Panc1 (cell line): ENCODE data around the gene NKD1. TPM values are rescaled to one million over a fixed set of nuclear protein-coding genes. Genes with fewer than 3 reads are reported as not detected.

ENCODE experiments used
- ATAC-seq: fragments of 200-7000 bp; cut with Tn5 transposase; 2 replicates; pipeline ENCODE4 v1.9.1; 2020; ENCODE audit warnings: mild to moderate bottlenecking, moderate library complexity
- BruUV-seq: library from RNA; stranded (reverse); fragments of 400-500 nt; replicated peaks from 2 replicates; lab custom pipeline; 2021; lab: Mats Ljungman, UMichigan
- CTCF ChIA-PET: fragments of 300-600 bp; sonication (Branson Sonifier 250); formaldehyde crosslinking; loops from one replicate; lab custom pipeline; 2022; ENCODE audit warnings: antibody characterized with exemption; lab: Charles Lee
- POLR2A ChIA-PET: fragments of 300-600 bp; sonication (Branson Sonifier 250); formaldehyde crosslinking; loops from one replicate; lab custom pipeline; 2022; ENCODE audit warnings: antibody characterized with exemption; lab: Charles Lee
- DNase-seq: peaks from one replicate; pipeline ENCODE4 v3.0.0-alpha.2; 2010; ENCODE audit warnings: low read depth, low spot score
- H3K27ac ChIP-seq: 2 replicates; pipeline ENCODE4 v1.5.1; 2011; ENCODE audit warnings: mild to moderate bottlenecking, low read length, inconsistent platforms
- H3K27me3 ChIP-seq: fragments of 200-500 bp; sonication (Bioruptor generic); 2 replicates; pipeline ENCODE4 v1.6.0; 2014; ENCODE audit warnings: low read length, inconsistent platforms; ENCODE audit not compliant: control insufficient read depth, insufficient read depth
- H3K36me3 ChIP-seq: fragments of 200-500 bp; sonication (Bioruptor generic); 2 replicates; pipeline ENCODE4 v1.5.1; 2014; ENCODE audit warnings: inconsistent platforms, mild to moderate bottlenecking, low read length, moderate library complexity; ENCODE audit not compliant: control insufficient read depth, insufficient read depth
- H3K4me1 ChIP-seq: 2 replicates; pipeline ENCODE4 v1.5.1; 2011; ENCODE audit warnings: inconsistent platforms, mild to moderate bottlenecking, low read length, moderate library complexity; ENCODE audit not compliant: control insufficient read depth, insufficient read depth
- H3K4me3 ChIP-seq, 2 experiments: 2 replicates each; pipeline ENCODE4 v1.5.1; 2011 to 2012; ENCODE audit warnings: low read depth in 2 of 2, low read length in 2 of 2, mild to moderate bottlenecking in 2 of 2, inconsistent platforms in 1 of 2, moderate library complexity in 1 of 2
- H3K9me3 ChIP-seq: fragments of 200-500 bp; sonication (Bioruptor generic); 2 replicates; pipeline ENCODE4 v1.5.1; 2014; ENCODE audit warnings: low read depth, mild to moderate bottlenecking, inconsistent platforms, low read length, moderate library complexity; ENCODE audit not compliant: control insufficient read depth, insufficient read depth
- POLR2AphosphoS5 ChIP-seq: IDR thresholded peaks from 2 replicates; pipeline ENCODE4 v1.6.1; 2012; ENCODE audit warnings: mild to moderate bottlenecking, low read depth, low read length, moderate library complexity
- SIN3A ChIP-seq: IDR thresholded peaks from 2 replicates; pipeline ENCODE4 v1.6.1; 2012; ENCODE audit warnings: low read depth, mild to moderate bottlenecking, low read length, moderate library complexity, borderline replicate concordance; ENCODE audit not compliant: insufficient read depth
- TCF7L2 ChIP-seq: IDR thresholded peaks from 2 replicates; pipeline ENCODE4 v1.6.1; 2011; ENCODE audit warnings: mild to moderate bottlenecking, low read depth, low read length, inconsistent platforms
- in situ Hi-C: cut with HindIII; loops from 2 replicates; pipeline ENCODE4 v1.10.0; 2016; ENCODE audit warnings: low sequenced_read_pairs, low pct_unique_long_range_greater_than_20kb
- intact Hi-C: fragments of 100-400 bp; cut with micrococcal nuclease; formaldehyde crosslinking; loops from one replicate; pipeline ENCODE4 v1.10.0; 2022; ENCODE audit not compliant: unreplicated experiment
- total RNA-seq: library from RNA; stranded (reverse); gene quantifications from one replicate; pipeline ENCODE4 v1.2.1, GENCODE V29; 2021; ENCODE audit not compliant: unreplicated experiment
- TF ChIP-seq, protein P1 (sequence below), 2 experiments: IDR thresholded peaks; 2 replicates each; pipeline ENCODE4 v1.6.1; 2011 to 2012; ENCODE audit warnings: low read depth in 2 of 2, control low read depth in 1 of 2, low read length in 1 of 2, mild to moderate bottlenecking in 1 of 2, moderate library complexity in 1 of 2; ENCODE audit not compliant: insufficient read depth in 1 of 2
- TF ChIP-seq, protein P2 (sequence below): fragments of 450-650 bp; IDR thresholded peaks from 2 replicates; pipeline ENCODE4 v1.5.1; 2017; ENCODE audit warnings: mild to moderate bottlenecking

Gene NKD1
- total RNA-seq, 1 experiment from 2014 or later: 0.18 TPM

DNA sequence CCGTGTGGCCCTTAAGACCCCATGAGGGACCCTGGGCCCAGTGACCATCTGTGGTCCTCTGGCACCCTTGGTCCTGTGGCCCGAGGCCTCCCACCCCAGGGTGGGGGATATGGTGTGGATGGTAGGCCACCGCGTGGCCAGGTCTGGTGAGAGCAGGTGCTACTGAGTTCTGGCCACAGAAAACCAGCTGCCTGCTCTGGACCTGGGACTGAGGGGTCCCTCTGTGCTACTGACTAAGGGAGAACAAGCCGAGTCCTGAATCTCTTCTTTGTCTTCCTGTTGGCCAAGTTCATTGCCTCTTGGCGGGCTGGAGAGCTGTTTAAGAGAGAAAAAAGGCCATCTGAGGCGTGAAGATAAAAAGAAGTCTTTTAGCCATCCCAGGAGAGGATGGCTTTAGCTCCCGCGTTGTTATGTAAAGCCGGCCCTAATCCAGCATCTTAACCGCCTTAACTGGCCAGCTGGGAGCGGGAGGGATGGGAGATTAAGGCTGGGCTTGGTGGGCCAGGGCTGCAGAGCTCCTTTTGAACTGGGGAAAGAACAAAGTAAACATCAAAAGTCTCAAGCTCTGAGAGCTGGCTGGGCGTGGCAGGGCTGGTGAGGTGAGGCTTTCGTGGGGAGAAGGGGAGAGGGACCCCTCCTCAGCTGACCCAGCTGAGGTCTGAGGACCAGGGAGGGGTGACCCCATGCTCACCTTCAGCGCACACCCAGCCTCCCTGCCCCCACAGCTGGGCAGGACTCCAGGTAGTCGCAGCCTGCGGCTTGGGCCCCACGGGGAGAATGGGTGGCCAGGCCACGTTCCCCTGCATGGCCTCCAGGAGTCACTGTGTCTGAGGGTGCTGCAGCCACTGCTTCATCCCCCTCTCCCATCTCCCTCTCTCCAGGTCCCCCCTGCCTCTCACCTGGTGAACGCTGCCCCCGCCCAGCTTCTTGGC is 62.4 kb downstream of the NKD1 start:
- POLR2A ChIA-PET: no interaction called here

DNA sequence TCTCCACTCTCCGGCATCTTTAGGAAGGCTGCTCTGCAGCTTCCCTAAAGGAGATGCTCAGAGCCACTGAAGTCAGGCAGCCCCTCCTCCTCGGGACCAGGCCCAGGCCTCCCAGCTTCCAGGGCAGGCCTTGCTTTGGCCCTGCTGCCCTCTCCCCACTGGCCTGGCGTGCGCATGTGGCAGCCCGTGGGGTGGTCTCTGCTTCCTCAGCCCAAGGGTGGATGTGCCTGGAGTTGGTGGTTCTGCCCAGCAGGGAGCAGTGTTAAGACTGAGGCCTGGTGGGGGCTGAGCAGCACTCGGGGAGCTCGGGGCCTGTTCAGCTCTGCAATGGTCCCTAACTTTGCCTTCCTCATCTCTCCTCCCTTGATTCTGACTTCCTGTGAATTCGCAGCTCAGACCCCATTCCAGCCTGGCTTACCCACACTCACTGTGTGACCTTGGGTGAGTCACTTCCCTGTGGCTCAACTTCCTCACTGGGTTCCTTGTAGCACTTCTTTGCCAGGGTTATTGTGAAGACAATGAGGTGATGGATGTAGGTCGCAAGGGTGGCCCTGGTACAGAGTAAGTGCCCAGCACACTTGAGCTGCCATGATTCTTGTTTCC is 63.2 kb downstream of the NKD1 start:
- no peak for DNase-seq
- no peak overlapping the region for H3K27ac ChIP-seq
- ATAC-seq: no peak
- H3K9me3 ChIP-seq: no peaks in the 10 kb centered on the region
- TF ChIP-seq, protein P1, sequence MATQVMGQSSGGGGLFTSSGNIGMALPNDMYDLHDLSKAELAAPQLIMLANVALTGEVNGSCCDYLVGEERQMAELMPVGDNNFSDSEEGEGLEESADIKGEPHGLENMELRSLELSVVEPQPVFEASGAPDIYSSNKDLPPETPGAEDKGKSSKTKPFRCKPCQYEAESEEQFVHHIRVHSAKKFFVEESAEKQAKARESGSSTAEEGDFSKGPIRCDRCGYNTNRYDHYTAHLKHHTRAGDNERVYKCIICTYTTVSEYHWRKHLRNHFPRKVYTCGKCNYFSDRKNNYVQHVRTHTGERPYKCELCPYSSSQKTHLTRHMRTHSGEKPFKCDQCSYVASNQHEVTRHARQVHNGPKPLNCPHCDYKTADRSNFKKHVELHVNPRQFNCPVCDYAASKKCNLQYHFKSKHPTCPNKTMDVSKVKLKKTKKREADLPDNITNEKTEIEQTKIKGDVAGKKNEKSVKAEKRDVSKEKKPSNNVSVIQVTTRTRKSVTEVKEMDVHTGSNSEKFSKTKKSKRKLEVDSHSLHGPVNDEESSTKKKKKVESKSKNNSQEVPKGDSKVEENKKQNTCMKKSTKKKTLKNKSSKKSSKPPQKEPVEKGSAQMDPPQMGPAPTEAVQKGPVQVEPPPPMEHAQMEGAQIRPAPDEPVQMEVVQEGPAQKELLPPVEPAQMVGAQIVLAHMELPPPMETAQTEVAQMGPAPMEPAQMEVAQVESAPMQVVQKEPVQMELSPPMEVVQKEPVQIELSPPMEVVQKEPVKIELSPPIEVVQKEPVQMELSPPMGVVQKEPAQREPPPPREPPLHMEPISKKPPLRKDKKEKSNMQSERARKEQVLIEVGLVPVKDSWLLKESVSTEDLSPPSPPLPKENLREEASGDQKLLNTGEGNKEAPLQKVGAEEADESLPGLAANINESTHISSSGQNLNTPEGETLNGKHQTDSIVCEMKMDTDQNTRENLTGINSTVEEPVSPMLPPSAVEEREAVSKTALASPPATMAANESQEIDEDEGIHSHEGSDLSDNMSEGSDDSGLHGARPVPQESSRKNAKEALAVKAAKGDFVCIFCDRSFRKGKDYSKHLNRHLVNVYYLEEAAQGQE (IDR thresholded peaks at IDR 0.05; ENCODE audit: insufficient read depth in 1 of 2, low read depth in 2 of 2, low read length in 1 of 2): no peak
- TF ChIP-seq POLR2AphosphoS5 (no peak), TCF7L2 (no peak), SIN3A (no peak)
- TF ChIP-seq, protein P2, sequence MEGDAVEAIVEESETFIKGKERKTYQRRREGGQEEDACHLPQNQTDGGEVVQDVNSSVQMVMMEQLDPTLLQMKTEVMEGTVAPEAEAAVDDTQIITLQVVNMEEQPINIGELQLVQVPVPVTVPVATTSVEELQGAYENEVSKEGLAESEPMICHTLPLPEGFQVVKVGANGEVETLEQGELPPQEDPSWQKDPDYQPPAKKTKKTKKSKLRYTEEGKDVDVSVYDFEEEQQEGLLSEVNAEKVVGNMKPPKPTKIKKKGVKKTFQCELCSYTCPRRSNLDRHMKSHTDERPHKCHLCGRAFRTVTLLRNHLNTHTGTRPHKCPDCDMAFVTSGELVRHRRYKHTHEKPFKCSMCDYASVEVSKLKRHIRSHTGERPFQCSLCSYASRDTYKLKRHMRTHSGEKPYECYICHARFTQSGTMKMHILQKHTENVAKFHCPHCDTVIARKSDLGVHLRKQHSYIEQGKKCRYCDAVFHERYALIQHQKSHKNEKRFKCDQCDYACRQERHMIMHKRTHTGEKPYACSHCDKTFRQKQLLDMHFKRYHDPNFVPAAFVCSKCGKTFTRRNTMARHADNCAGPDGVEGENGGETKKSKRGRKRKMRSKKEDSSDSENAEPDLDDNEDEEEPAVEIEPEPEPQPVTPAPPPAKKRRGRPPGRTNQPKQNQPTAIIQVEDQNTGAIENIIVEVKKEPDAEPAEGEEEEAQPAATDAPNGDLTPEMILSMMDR: no peak
- ChIA-PET CTCF (no interaction called here), POLR2A (no interaction called here)
- H3K27me3 ChIP-seq: no peaks in the 10 kb centered on the region
- no peaks in the 10 kb centered on the region for H3K4me1 ChIP-seq
- BruUV-seq: no TSS peak
- no peak overlapping the region for H3K4me3 ChIP-seq
- H3K36me3 ChIP-seq: no peaks in the 10 kb centered on the region
- intact Hi-C loops: no loop called here
- in situ Hi-C loops: no loop called here

More for the DNA sequence above, 62.4 kb downstream of the NKD1 start:
- no peak overlapping the region for H3K4me3 ChIP-seq
- no TSS peak for BruUV-seq
- no peaks in the 10 kb centered on the region for H3K36me3 ChIP-seq
- H3K27ac ChIP-seq: no peak overlapping the region
- H3K27me3 ChIP-seq: no peaks in the 10 kb centered on the region
- CTCF ChIA-PET: no interaction called here
- DNase-seq: no peak
- H3K4me1 ChIP-seq: no peaks in the 10 kb centered on the region
- in situ Hi-C loops (no loop called here), intact Hi-C loops (no loop called here)
- no peak for ATAC-seq
- no peak for TF ChIP-seq SIN3A
- TF ChIP-seq POLR2AphosphoS5: no peak
- TF ChIP-seq, protein P2: no peak
- H3K9me3 ChIP-seq: no peaks in the 10 kb centered on the region
